Mesendoderm (in vitro differentiated cells): ENCODE data around the gene TTC8.
"Not testable (repeated sequence)": the region's sequence is repeated elsewhere in the genome, so short reads cannot be mapped to it uniquely, and the experiment has no call there.

ENCODE experiments used
- DNase-seq: peaks from one replicate; pipeline ENCODE4 v3.0.0; 2013
- H2AK5ac ChIP-seq: 2 replicates; pipeline ENCODE4 v1.6.1; 2013; ENCODE audit warnings: low read length, inconsistent platforms
- H2BK120ac ChIP-seq: 2 replicates; pipeline ENCODE4 v1.6.1; 2013; ENCODE audit warnings: low read depth, mild to moderate bottlenecking, low read length, moderate library complexity, mixed read lengths
- H2BK15ac ChIP-seq: replicated peaks from 2 replicates; pipeline ENCODE4 v1.6.1; 2013; ENCODE audit warnings: low read depth, mild to moderate bottlenecking, moderate library complexity
- H2BK5ac ChIP-seq: 2 replicates; pipeline ENCODE4 v1.6.1; 2013; ENCODE audit warnings: low read length, inconsistent platforms
- H3K18ac ChIP-seq: 2 replicates; pipeline ENCODE4 v1.6.1; 2013; ENCODE audit warnings: mild to moderate bottlenecking, low read length, mixed read lengths
- H3K23ac ChIP-seq: one replicate; pipeline ENCODE4 v1.6.1; 2013; ENCODE audit warnings: low read length
- H3K27ac ChIP-seq: 2 replicates; pipeline ENCODE4 v1.5.1; 2013; ENCODE audit warnings: low read depth, mild to moderate bottlenecking, inconsistent platforms, low read length, moderate library complexity
- H3K27me3 ChIP-seq: 2 replicates; pipeline ENCODE4 v1.6.1; 2013; ENCODE audit warnings: low read length, control low read depth, mild to moderate bottlenecking, inconsistent platforms; ENCODE audit not compliant: insufficient read depth, poor library complexity
- H3K36me3 ChIP-seq: 2 replicates; pipeline ENCODE4 v1.6.1; 2013; ENCODE audit warnings: low read length, inconsistent platforms; ENCODE audit not compliant: control insufficient read depth, insufficient read depth
- H3K4ac ChIP-seq: one replicate; pipeline ENCODE4 v1.6.1; 2013; ENCODE audit warnings: low read depth, mild to moderate bottlenecking, low read length, moderate library complexity
- H3K4me1 ChIP-seq: 2 replicates; pipeline ENCODE4 v1.6.1; 2013; ENCODE audit warnings: low read depth, low read length, inconsistent platforms; ENCODE audit not compliant: control insufficient read depth
- H3K4me2 ChIP-seq: 2 replicates; pipeline ENCODE4 v1.6.1; 2013; ENCODE audit warnings: low read length
- H3K4me3 ChIP-seq: 2 replicates; pipeline ENCODE4 v1.5.1; 2013; ENCODE audit warnings: mild to moderate bottlenecking, low read length
- H3K56ac ChIP-seq: one replicate; pipeline ENCODE4 v1.6.1; 2013; ENCODE audit warnings: low read length
- H3K79me1 ChIP-seq: 2 replicates; pipeline ENCODE4 v1.6.1; 2013; ENCODE audit warnings: low read length, inconsistent platforms
- H3K79me2 ChIP-seq: 2 replicates; pipeline ENCODE4 v1.6.1; 2013; ENCODE audit warnings: mild to moderate bottlenecking, low read length; ENCODE audit not compliant: control insufficient read depth, insufficient read depth
- H3K9ac ChIP-seq: 2 replicates; pipeline ENCODE4 v1.6.1; 2013; ENCODE audit warnings: low read length, inconsistent platforms
- H4K5ac ChIP-seq: one replicate; pipeline ENCODE4 v1.6.1; 2013; ENCODE audit warnings: low read length
- H4K8ac ChIP-seq: one replicate; pipeline ENCODE4 v1.6.1; 2013; ENCODE audit warnings: low read depth, mild to moderate bottlenecking, control low read depth, low read length, moderate library complexity
- WGBS: extraction: QIAGEN DNeasy Blood & Tissue Kit; methylation state at CpG from one replicate; pipeline ENCODE4 v1.1.7; 2013; ENCODE audit warnings: low lambda C conversion rate, missing lambda C conversion rate; ENCODE audit not compliant: insufficient coverage; ENCODE audit errors: extremely low coverage; 5-methylcytosine and 5-hydroxymethylcytosine counted together

TTC8 gene

GRCh38 chr14:88815980-88816379 lies 8.5 kb upstream of the TTC8 start:
- Histone ChIP-seq H3K27me3 (no peaks in the 10 kb centered on the region), H3K23ac (no peak overlapping the region), H3K4me2 (no peak overlapping the region), H3K18ac (no peak overlapping the region), H2BK120ac (no peak overlapping the region), H3K36me3 (no peaks in the 10 kb centered on the region), H2BK15ac (no peak overlapping the region), H2AK5ac (no peak overlapping the region), H3K27ac (no peak overlapping the region), H3K56ac (no peak overlapping the region), H3K4ac (no peak overlapping the region), H3K4me3 (no peak overlapping the region), H3K4me1 (no peaks in the 10 kb centered on the region), H4K5ac (no peak overlapping the region), H4K8ac (no peak overlapping the region), H3K79me2 (no peaks in the 10 kb centered on the region), H3K9ac (no peak overlapping the region), H3K79me1 (no peaks in the 10 kb centered on the region), H2BK5ac (no peak overlapping the region)
- DNase-seq, result no peak
- WGBS, result no CpG with 5 or more reads among the region's 4 CpGs

GRCh38 chr14:88818018-88818417 lies 6.4 kb upstream of the TTC8 start:
- WGBS, result no CpG with 5 or more reads among the region's 1 CpG
- Histone ChIP-seq H2BK15ac (no peak overlapping the region), H4K8ac (no peak overlapping the region), H3K4me1 (no peaks in the 10 kb centered on the region), H3K18ac (no peak overlapping the region), H2BK5ac (no peak overlapping the region), H3K9ac (no peak overlapping the region), H2AK5ac (no peak overlapping the region), H3K79me1 (no peaks in the 10 kb centered on the region), H2BK120ac (no peak overlapping the region), H3K27me3 (no peaks in the 10 kb centered on the region), H3K4ac (no peak overlapping the region), H3K56ac (no peak overlapping the region), H3K27ac (no peak overlapping the region), H4K5ac (no peak overlapping the region), H3K4me3 (no peak overlapping the region), H3K36me3 (no peaks in the 10 kb centered on the region), H3K23ac (no peak overlapping the region), H3K79me2 (no peaks in the 10 kb centered on the region), H3K4me2 (no peak overlapping the region)
- no peak for DNase-seq

GRCh38 chr14:88819674-88820073 lies 4.8 kb upstream of the TTC8 start:
- not testable (repeated sequence) for DNase-seq, H3K36me3 ChIP-seq, H3K18ac ChIP-seq, H3K79me1 ChIP-seq, H3K79me2 ChIP-seq, H3K56ac ChIP-seq, H3K4me2 ChIP-seq, H4K8ac ChIP-seq, H3K27ac ChIP-seq, H3K9ac ChIP-seq, H2BK120ac ChIP-seq, H2BK15ac ChIP-seq, H4K5ac ChIP-seq, H3K4me1 ChIP-seq, H2BK5ac ChIP-seq, H3K23ac ChIP-seq, H2AK5ac ChIP-seq, H3K27me3 ChIP-seq, H3K4me3 ChIP-seq, H3K4ac ChIP-seq
- no CpG with 5 or more reads among the region's 3 CpGs for WGBS

- Histone ChIP-seq H4K8ac (no peak overlapping the region), H3K23ac (no peak overlapping the region), H2BK120ac (no peak overlapping the region), H3K27ac (no peak overlapping the region), H3K4me2 (no peak overlapping the region), H3K79me1 (no peaks in the 10 kb centered on the region), H3K4me3 (no peak overlapping the region), H4K5ac (no peak overlapping the region), H3K18ac (no peak overlapping the region), H3K36me3 (no peaks in the 10 kb centered on the region), H3K9ac (no peak overlapping the region), H3K56ac (no peak overlapping the region), H3K4me1 (peaks cover 2% of the 10 kb centered on the region), H2BK5ac (no peak overlapping the region), H2BK15ac (no peak overlapping the region), H3K79me2 (no peaks in the 10 kb centered on the region), H3K27me3 (no peaks in the 10 kb centered on the region), H2AK5ac (no peak overlapping the region), H3K4ac (no peak overlapping the region)
- no peak for DNase-seq
- WGBS, result no CpG with 5 or more reads among the region's 2 CpGs
These were observed 3.1 kb upstream of the TTC8 start for GRCh38 chr14:88821378-88821777.

GRCh38 chr14:88821888-88822287 lies 2.6 kb upstream of the TTC8 start:
- Histone ChIP-seq H3K79me1 (no peaks in the 10 kb centered on the region), H2BK5ac (no peak overlapping the region), H3K4me3 (no peak overlapping the region), H3K36me3 (no peaks in the 10 kb centered on the region), H3K18ac (no peak overlapping the region), H4K5ac (no peak overlapping the region), H3K9ac (no peak overlapping the region), H3K23ac (no peak overlapping the region), H2BK15ac (no peak overlapping the region), H3K4ac (no peak overlapping the region), H3K27ac (no peak overlapping the region), H3K4me1 (peaks cover 2% of the 10 kb centered on the region), H3K56ac (no peak overlapping the region), H3K79me2 (no peaks in the 10 kb centered on the region), H3K27me3 (no peaks in the 10 kb centered on the region), H2AK5ac (no peak overlapping the region), H3K4me2 (no peak overlapping the region), H4K8ac (no peak overlapping the region), H2BK120ac (no peak overlapping the region)
- no peak for DNase-seq
- no CpG with 5 or more reads among the region's 2 CpGs for WGBS

GRCh38 chr14:88823968-88824313 lies 510 bp upstream of the TTC8 start:
- no peak overlapping the region for H2BK15ac ChIP-seq
- H3K18ac ChIP-seq, result no peak overlapping the region
- no peak overlapping the region for H2AK5ac ChIP-seq
- no peaks in the 10 kb centered on the region for H3K79me1 ChIP-seq
- peak overlapping the region; percentile 90 for H3K4me2 ChIP-seq
- no peak overlapping the region for H3K27ac ChIP-seq
- peak overlapping the region; percentile 67 for H3K9ac ChIP-seq
- H2BK5ac ChIP-seq, result no peak overlapping the region
- H2BK120ac ChIP-seq, result no peak overlapping the region
- no CpG with 5 or more reads among the region's 9 CpGs for WGBS
- H3K4me1 ChIP-seq, result peaks cover 2% of the 10 kb centered on the region
- no peaks in the 10 kb centered on the region for H3K27me3 ChIP-seq
- no peak overlapping the region for H3K4ac ChIP-seq
- no peak for DNase-seq
- H3K56ac ChIP-seq, result peak overlapping the region; percentile 89
- H3K79me2 ChIP-seq, result no peaks in the 10 kb centered on the region
- peak overlapping the region; percentile 81 for H4K8ac ChIP-seq
- H3K23ac ChIP-seq, result no peak overlapping the region
- H3K36me3 ChIP-seq, result no peaks in the 10 kb centered on the region
- H3K4me3 ChIP-seq, result no peak overlapping the region
- H4K5ac ChIP-seq, result no peak overlapping the region
